ENCODE measurements around the gene GPC6.

The GPC6 gene

DNA sequence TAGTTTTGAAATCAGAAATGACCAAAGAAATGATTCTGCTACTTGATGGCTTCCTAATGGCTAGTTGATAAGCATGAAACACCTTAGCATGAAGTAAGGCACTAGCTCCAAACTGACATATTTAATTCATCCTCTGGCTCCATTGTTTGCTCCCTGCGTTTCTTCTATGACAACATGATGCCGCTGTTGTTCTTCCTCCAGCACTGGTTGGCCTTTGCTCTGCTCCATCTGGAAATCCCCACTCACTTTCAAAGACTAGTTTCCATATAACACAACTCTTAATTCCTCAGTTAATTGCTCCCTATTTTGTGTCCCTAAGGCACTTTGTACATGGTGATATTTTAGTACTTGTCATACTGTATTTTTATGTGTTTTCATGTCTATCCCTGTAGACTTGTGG, 151.6 kb downstream of the GPC6 start:
- DNase-seq (ENCODE audit: low read depth), result no peak
- TF ChIP-seq, protein P1, sequence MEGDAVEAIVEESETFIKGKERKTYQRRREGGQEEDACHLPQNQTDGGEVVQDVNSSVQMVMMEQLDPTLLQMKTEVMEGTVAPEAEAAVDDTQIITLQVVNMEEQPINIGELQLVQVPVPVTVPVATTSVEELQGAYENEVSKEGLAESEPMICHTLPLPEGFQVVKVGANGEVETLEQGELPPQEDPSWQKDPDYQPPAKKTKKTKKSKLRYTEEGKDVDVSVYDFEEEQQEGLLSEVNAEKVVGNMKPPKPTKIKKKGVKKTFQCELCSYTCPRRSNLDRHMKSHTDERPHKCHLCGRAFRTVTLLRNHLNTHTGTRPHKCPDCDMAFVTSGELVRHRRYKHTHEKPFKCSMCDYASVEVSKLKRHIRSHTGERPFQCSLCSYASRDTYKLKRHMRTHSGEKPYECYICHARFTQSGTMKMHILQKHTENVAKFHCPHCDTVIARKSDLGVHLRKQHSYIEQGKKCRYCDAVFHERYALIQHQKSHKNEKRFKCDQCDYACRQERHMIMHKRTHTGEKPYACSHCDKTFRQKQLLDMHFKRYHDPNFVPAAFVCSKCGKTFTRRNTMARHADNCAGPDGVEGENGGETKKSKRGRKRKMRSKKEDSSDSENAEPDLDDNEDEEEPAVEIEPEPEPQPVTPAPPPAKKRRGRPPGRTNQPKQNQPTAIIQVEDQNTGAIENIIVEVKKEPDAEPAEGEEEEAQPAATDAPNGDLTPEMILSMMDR (IDR thresholded peaks at IDR 0.05; ENCODE audit: low read depth, low read length, missing control alignments), result no peak
- H3K4me3 ChIP-seq (ENCODE audit: low read depth, low read length), result no peak overlapping the region

DNA sequence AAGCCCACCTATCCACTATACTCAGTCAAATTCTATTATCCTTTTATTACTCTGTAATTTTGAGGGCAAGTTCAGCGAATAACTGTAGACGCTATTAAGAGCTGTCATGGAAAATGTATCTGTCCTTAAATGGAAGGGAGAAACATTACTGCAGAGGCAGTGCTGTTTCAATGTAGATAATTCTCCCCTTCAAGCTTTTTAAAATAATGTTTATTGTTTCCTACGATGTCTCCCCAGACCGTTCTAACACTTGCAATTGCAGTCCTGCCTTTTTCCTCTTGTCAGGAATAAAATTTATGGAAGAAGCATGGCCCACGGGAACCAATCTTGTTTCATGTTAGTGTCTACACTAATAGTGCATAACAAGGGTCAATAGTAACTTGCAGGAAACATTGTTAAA, 159.5 kb downstream of the GPC6 start:
- TF ChIP-seq, protein P1 (IDR thresholded peaks at IDR 0.05; ENCODE audit: low read depth, low read length, missing control alignments), result no peak
- DNase-seq (ENCODE audit: low read depth), result no peak
- no peak overlapping the region for H3K4me3 ChIP-seq (ENCODE audit: low read depth, low read length)

DNA sequence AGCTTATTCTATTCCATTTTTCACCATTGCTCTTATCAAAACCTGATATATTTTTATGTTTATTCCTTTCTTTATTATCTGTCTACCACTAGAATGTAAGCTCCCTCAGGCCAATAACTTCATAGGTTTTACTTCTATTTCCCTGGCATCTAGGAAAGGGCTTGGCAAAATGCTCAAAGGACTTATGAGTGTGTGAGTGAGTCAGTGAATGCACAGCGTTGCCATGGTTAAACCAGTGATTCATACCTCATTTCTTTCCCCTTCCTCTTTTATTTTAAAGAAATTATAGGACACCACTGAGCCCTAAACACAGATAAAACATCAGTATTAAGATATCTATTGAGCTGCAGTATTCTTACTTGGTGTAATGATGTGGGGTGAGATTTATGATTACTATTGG, 162.1 kb downstream of the GPC6 start:
- TF ChIP-seq, protein P1 (IDR thresholded peaks at IDR 0.05; ENCODE audit: low read depth, low read length, missing control alignments), result no peak
- DNase-seq (ENCODE audit: low read depth), result no peak
- H3K4me3 ChIP-seq (ENCODE audit: low read depth, low read length), result no peak overlapping the region

DNA sequence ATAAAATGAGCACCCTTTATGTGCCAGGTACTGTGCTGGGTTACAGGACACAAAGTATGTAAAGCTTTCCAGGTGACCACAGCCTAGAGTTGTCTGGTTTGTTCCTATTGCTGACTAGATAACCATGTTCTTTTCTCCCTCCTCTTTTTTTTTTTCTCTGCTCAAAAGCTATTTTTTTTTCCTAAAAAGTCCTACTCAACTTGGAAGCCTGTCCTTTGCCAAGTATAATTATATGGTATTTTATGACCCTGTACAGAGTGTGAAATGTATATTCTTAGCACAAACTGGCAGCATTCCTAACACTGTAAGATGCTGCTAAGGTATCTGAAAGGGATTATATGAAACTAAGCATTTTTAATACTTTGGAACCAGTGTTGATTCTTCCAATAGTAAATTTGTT, 171.0 kb downstream of the GPC6 start:
- TF ChIP-seq, protein P1 (IDR thresholded peaks at IDR 0.05; ENCODE audit: low read depth, low read length, missing control alignments), result no peak
- no peak for DNase-seq (ENCODE audit: low read depth)
- no peak overlapping the region for H3K4me3 ChIP-seq (ENCODE audit: low read depth, low read length)

GRCh38 chr13:93398167-93399035, 171.8 kb downstream of the GPC6 start:
- H3K4me3 ChIP-seq (ENCODE audit: low read depth, low read length), result no peak overlapping the region
- no peak for DNase-seq (ENCODE audit: low read depth)
- TF ChIP-seq, protein P1 (IDR thresholded peaks at IDR 0.05; ENCODE audit: low read depth, low read length, missing control alignments), result no peak

DNA sequence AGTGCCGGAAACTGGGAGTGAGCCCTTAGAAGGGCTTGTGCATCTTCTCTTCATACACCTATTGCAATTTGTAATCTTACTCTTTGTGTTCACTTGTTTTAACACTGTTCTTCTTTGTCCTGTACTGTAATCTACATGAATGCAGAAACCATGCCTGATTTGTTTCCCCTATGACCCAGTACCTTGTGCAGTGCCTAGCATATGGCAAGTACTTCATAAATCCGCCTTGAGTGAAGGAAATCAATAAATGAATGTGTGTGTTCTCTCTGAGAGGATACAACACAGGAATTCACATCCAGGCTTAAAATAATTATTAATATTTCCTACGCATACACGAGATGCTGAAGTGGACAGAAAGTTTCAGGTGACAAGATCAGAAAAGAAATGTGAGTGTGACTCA, 172.6 kb downstream of the GPC6 start:
- TF ChIP-seq, protein P1 (IDR thresholded peaks at IDR 0.05; ENCODE audit: low read depth, low read length, missing control alignments), result no peak
- no peak overlapping the region for H3K4me3 ChIP-seq (ENCODE audit: low read depth, low read length)
- DNase-seq (ENCODE audit: low read depth), result no peak

DNA sequence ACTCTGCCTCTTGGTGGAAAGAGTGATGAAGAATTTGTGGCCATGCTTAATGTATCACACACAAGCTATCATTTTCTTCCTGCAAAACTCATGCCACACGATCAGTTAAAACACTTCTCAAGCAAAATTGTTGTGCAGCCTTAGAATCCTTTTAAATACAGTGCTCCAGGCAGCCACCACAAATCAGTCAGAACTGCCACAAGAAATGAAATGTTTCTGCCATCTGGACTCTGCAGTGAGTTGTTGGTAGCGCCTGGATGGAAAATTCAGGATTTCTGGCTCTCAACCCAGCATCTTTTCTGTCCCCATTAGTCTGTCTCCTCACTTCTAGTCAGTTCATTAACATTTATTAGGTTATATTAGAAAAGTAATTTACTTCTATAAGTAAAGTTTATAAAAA, 179.5 kb downstream of the GPC6 start:
- TF ChIP-seq, protein P1 (IDR thresholded peaks at IDR 0.05; ENCODE audit: low read depth, low read length, missing control alignments), result no peak
- DNase-seq (ENCODE audit: low read depth), result no peak

More for the DNA sequence above, 179.5 kb downstream of the GPC6 start:
- H3K4me3 ChIP-seq (ENCODE audit: low read depth, low read length), result no peak overlapping the region

Measured in GM12864 (cell line).